Measurements from ENCODE around the gene GNS.

Gene GNS

GRCh38 chr12:64671681-64672080 is 87.5 kb downstream of the GNS start:
- DNase-seq = no peak

GRCh38 chr12:64670919-64671639 is 88.1 kb downstream of the GNS start:
- DNase-seq = peak in 1 of 5 donors; percentile 67

GRCh38 chr12:64670019-64670418 is 89.2 kb downstream of the GNS start:
- no peak for DNase-seq

- peak; percentile 14 to 88 (median 49) for DNase-seq
Measured at GRCh38 chr12:64669270-64669842, 89.8 kb downstream of the GNS start.

- no peak for DNase-seq
Measured at GRCh38 chr12:64667793-64668192, 91.4 kb downstream of the GNS start.

- DNase-seq = no peak
Measured at GRCh38 chr12:64666054-64666914, 92.9 kb downstream of the GNS start.

GRCh38 chr12:64665514-64665913 is 93.7 kb downstream of the GNS start:
- peak; percentile 43 to 65 (median 60) for DNase-seq

All from T-helper 1 cell (primary cell).